Esophagus mucosa (tissue), 1 donor: Measurements from ENCODE around the gene LAMC1. TPM values are rescaled to one million over a fixed set of nuclear protein-coding genes. Genes with fewer than 3 reads are reported as not detected.
"Not testable (repeated sequence)": the region's sequence is repeated elsewhere in the genome, so short reads cannot be mapped to it uniquely, and the experiment has no call there.

ENCODE experiments used
- ATAC-seq: fragments of 200-7000 bp; cut with Tn5 transposase; one replicate; pipeline ENCODE4 v1.9.1; 2020
- total RNA-seq: library from RNA; stranded (reverse); gene quantifications from one replicate; pipeline ENCODE4 v1.2.4, GENCODE V29; 2023
- donor health status: DM: yes; HTN: yes; CAD: no.

The LAMC1 gene
- total RNA-seq, 1 donor from 2014 or later: 26.9 TPM

GRCh38 chr1:183043872-183044854 is 20.9 kb downstream of the LAMC1 start:
- ATAC-seq: no peak

DNA sequence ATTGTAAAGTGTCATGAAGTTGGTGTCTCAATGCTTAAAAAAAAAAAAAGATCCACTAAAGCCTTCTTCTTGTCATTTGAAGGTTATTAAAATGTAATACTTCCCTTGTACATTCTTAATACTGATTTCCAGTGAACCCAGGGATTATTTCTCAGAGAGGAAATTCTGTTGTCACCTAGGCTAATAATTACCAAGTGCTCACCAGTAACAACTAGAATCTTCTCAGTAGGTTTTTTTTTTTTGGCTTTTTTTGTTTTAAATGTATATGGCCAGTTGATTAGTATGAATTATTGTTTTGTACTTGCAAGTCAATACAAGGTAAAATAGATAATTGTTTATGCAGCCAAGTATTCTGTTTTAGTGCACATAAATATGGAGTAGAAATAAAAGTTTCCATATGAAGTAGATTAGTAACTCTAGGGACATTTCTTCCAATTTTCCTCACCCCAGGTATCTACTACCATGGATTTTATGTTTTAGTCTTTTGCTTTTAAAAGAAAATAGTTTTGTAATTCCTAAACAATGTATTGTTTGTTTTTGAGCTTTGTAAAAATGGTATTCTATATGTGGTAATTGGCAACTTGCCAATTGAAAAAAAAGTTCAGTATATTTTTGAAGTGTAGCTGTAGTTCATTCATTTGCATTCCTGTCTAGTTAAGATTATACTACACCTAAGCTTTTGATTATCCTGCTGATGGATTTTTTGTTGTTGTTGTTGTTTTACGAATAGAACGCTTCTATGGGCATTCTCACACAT is 21.9 kb downstream of the LAMC1 start:
- no peak for ATAC-seq

DNA sequence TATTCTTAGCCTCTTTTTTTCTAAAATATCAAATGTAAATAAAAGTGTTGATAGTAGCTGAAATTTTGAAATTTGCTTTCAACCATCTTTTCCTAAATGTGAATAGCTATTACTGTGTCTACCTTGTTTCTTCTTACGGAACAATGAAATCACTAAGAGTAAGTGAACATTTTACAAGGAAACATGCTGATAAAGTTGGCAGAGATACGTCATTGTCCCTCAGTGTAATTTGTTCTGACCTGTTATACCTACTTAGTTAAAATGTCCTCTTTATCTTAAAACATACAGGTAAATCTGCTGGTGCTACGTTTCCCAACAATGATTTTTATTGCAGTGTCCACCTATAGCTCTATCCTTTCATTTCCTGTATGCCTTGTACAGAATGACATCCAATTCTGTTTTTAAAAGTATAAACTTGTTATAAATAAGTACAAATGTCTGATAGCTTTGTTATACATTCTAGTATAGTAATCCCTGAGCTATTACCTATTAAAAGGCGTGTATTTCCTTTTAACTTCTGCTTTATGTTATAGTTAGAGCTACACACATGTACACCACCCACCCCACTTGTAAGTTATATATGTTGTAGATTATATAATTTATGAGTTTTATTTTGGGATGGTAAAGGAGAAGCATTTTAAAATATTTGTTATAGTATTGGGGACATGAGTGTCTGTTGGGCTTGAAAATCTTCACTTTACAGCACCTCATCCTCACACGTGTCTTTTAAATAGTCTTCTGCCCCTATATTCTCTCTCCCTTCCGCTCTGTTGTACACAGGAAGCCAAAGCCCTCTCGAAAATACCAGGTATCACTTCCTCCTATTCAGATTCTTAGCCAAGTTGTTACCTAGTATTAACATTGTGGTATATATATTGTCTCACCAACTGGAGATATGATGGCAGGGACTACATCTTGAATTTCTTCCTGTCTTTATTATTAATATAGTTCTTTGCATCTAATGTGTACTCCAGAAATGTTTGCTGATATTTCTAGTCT is 25.2 kb downstream of the LAMC1 start:
- ATAC-seq: no peak

GRCh38 chr1:183051546-183051945 is 28.3 kb downstream of the LAMC1 start:
- ATAC-seq: no peak

- no peak for ATAC-seq
These were observed 29.6 kb downstream of the LAMC1 start for GRCh38 chr1:183052861-183053260.

DNA sequence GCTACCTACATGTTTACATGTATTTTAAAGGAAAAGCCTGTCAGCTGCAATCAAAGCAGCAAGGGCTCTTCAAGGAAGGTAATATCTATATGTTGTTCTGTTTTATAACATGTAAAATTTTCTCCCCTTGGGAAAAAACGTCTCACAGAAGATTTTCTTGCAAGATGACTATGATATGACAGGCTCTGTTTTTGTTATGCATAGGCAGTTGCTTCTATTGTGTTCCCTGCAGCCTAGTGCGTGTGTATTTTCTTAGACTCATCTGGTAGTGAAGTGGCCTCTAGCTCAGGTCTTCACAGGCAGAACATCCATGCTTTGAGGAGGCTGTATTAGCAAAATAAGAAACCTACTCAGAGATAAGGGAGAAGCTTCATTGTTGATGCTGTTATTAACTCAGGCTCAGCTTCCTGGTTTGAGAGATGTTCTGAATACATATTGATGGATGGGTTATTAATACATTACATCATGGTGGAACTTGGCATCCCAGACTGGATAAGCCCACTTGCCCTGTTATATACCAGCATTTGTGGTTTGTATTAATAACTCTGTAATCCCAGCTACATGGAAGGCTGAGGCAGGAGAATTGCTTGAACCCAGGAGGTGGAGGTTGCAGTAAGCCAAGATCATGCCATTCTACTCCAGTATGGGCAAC is 35.8 kb downstream of the LAMC1 start:
- no peak for ATAC-seq

DNA sequence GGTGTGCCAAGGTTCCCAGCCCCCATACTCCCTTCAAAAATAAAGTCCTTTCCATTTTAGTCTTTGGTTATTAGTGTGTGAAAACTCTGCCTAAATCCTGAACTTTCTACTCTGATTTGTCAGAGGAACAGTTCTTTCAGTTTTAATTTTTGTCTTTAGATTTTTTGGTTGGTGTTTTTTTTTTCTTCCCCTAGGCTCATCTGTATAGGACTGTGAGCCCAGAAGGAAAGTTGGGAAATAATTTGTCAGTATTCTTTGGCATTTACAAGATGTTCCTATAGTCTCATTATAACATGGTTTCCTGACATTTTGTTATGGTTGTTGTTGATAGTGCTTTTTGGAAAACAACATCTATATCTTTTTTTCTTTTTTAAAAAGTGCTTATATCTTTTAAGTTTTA is 38.0 kb downstream of the LAMC1 start:
- ATAC-seq: no peak

DNA sequence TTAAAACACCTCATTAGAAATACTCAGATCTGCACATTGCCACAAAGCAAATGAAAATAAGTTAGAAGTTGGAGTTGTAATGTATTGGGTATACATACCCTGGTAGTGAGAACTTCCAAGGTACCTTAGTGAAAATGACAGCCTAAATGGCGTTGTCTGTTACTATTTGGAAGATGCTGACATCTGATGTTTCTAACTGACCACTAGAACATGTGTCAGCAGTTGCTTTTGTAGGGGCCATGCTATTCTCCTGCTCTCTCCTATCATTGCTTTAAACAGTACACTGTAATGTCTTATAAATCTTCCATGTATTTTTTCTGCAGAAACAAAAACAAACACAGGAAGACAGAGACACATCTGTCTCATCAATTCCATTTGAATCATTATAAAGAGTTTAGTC is 40.1 kb downstream of the LAMC1 start:
- no peak for ATAC-seq

- ATAC-seq: no peak
These were observed 42.0 kb downstream of the LAMC1 start for GRCh38 chr1:183065168-183065706.

- ATAC-seq: not testable (repeated sequence)
These were observed 43.2 kb downstream of the LAMC1 start for GRCh38 chr1:183066432-183066831.

GRCh38 chr1:183069562-183070216 is 46.5 kb downstream of the LAMC1 start:
- ATAC-seq: no peak

- no peak for ATAC-seq
These were observed 47.2 kb downstream of the LAMC1 start for GRCh38 chr1:183070234-183070922.

DNA sequence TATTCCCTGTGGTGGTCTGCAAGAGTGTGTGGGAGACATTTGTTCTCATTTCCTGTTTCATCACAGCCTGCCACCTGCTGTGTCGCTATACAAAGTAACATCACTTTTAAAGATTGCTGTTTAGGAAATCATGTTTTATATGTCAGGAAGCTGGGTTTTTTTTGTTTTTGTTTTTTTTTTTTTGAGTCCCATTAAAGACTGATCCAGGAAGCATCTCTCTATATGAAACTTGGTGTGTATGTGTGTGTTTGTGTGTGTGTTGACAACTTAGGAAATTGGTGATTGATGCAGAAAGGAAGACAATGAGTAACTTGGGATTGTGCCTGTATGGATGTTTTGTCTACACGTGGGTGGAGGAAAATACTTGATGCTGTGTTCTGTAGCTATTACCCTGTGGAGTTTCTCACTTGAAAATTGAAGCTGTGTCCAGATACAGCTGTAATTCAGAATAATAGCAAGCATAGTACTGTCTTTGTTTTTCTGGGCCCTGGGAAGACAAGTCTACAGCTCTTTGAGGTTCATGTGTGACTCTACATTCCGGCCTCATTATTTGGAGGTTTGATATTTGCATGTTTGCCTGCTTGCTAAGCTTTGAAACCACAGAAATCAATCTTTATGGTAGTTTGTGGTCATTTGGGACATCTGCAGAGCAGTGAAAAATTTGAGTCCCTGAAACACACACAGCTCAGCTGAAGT is 47.9 kb downstream of the LAMC1 start:
- ATAC-seq: no peak

- not testable (repeated sequence) for ATAC-seq
These were observed 49.4 kb downstream of the LAMC1 start for GRCh38 chr1:183072595-183072994.

DNA sequence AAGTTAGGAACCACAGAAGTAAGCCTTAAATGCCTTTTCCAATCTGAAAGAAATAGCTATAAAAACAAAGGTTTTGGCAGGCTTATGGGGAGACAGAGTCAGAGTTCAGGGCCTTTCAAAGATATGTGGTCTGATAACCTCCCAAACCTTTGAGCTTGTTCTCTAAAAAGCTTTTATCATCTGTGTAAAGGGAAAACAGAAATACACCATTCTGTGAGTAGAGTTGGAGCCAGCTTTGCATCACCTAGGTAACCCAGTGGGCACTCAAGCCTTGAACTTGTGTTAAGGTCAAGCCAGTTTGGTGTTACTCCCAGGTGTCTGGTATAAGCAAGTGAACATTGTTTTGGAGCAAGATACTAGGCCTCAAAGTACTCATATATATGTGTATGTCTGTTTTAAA is 50.1 kb downstream of the LAMC1 start:
- no peak for ATAC-seq

DNA sequence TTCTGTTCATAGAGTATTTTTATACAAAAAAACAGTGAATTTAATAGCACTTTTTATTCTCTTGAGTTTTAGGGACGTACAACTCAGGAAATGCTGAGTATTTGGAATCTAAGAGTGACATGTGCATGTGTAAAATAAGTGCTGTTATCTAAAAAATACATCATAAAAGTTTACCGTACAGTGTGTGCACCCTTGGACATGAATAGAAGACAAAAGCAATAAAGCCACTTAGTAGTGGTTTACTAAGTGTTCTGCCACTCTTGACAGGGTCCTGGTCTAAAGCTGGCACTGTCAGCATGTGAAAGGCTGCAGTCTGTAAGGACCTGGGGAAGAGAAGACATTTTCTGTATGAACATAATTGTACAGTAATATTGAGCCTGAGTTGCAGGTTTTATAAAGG is 51.0 kb downstream of the LAMC1 start:
- ATAC-seq: no peak

GRCh38 chr1:183075861-183076260 is 52.6 kb downstream of the LAMC1 start:
- ATAC-seq: no peak

DNA sequence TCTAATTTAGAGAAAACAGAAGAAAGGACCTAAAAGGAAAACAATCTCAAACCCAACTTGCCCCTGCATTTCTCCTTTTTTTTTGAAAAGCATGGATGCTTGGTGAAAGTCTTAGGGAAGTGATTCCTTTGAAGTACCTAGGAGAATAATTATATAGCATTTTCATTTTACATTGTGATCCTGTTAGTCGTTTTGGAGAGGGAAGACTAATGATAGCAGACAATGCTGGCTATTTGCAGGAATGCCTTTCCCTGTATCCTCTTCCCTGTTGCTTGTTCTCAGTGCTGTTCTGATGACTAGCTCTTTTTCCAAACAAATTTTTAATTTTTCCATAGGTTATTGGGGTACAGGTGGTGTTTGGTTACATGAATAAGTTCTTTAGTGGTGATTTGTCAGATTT is 53.9 kb downstream of the LAMC1 start:
- ATAC-seq: no peak

DNA sequence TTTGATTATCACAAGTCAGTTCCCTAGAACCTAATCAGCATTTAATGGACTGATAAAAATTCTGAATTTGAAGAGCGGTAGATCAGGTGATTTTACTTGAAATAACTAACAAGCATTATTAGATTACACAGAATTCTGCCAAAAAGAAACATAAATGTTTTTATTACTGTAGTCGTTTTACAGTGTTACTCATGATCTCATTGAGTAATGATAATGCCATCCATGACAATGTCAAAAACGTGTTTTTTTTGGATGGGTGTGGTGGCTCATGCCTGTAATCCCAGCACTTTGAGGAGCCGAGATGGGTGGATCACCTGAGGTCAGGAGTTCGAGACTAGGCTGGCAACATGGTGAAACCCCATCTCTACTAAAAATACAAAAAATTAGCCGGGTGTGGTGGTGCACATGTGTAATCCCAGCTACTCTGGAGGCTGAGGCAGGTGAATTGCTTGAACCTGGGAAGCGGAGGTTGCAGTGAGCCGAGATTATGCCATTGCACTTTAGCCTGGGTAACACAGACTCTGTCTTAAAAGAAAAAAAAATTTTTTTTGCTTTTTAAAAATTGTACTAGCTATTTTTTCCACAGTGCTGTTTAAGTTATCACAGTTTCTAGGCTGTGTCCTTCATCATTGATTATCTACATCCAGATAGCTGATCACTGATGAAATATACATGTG is 56.6 kb downstream of the LAMC1 start:
- ATAC-seq: no peak
